ENCODE results near the gene ZBED2.

ZBED2 gene

GRCh38 chr3:111593666-111594065 lies 1.5 kb downstream of the ZBED2 start:
- Histone ChIP-seq H3K27me3 (replicated peaks; ENCODE audit: control insufficient read depth, insufficient read depth, low read length) (no peaks in the 10 kb centered on the region), H3K4me3 (replicated peaks; ENCODE audit: low read depth, low read length) (no peak overlapping the region), H3K36me3 (ENCODE audit: control insufficient read depth, insufficient read depth, low read length) (no peaks in the 10 kb centered on the region)
- TF ChIP-seq CTCF (IDR thresholded peaks at IDR 0.05; ENCODE audit: insufficient read depth, low read length, poor library complexity, severe bottlenecking), result no peak
- DNase-seq (ENCODE audit: extremely low read depth, insufficient read length), result no peak

- no peaks in the 10 kb centered on the region for H3K36me3 ChIP-seq (ENCODE audit: control insufficient read depth, insufficient read depth, low read length)
- H3K4me3 ChIP-seq (replicated peaks; ENCODE audit: low read depth, low read length), result no peak overlapping the region
- TF ChIP-seq CTCF (IDR thresholded peaks at IDR 0.05; ENCODE audit: insufficient read depth, low read length, poor library complexity, severe bottlenecking), result no peak
- H3K27me3 ChIP-seq (replicated peaks; ENCODE audit: control insufficient read depth, insufficient read depth, low read length), result no peaks in the 10 kb centered on the region
- no peak for DNase-seq (ENCODE audit: extremely low read depth, insufficient read length)
These were observed 2.2 kb downstream of the ZBED2 start for GRCh38 chr3:111592936-111593335.

DNA sequence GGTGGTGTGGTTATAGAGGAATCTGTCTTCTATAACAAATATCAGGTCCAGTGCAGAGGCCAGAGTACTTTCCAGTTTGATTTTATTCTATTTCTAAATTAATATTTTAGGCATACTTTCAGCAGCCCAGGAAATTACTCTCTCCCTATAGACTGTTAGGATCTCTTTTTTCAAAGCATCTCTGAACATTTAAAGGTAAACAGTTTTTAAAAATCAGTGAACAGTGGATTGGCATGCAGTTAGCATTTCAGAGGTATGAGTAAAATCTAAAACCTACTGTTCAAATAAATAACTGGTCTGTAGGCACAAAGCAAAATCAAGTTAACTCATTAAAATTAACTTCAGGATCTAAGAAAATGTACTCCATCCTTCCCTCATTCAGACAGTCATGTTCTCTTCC lies 3.0 kb downstream of the ZBED2 start:
- Histone ChIP-seq H3K27me3 (replicated peaks; ENCODE audit: control insufficient read depth, insufficient read depth, low read length) (no peaks in the 10 kb centered on the region), H3K4me3 (replicated peaks; ENCODE audit: low read depth, low read length) (no peak overlapping the region)
- no peak for TF ChIP-seq CTCF (IDR thresholded peaks at IDR 0.05; ENCODE audit: insufficient read depth, low read length, poor library complexity, severe bottlenecking)

GRCh38 chr3:111591555-111591954 lies 3.6 kb downstream of the ZBED2 start:
- no peak for TF ChIP-seq CTCF (IDR thresholded peaks at IDR 0.05; ENCODE audit: insufficient read depth, low read length, poor library complexity, severe bottlenecking)
- H3K27me3 ChIP-seq (replicated peaks; ENCODE audit: control insufficient read depth, insufficient read depth, low read length), result no peaks in the 10 kb centered on the region
- no peaks in the 10 kb centered on the region for H3K36me3 ChIP-seq (ENCODE audit: control insufficient read depth, insufficient read depth, low read length)
- DNase-seq (ENCODE audit: extremely low read depth, insufficient read length), result no peak
- no peak overlapping the region for H3K4me3 ChIP-seq (replicated peaks; ENCODE audit: low read depth, low read length)

More for the DNA sequence above, 3.0 kb downstream of the ZBED2 start:
- DNase-seq (ENCODE audit: extremely low read depth, insufficient read length), result no peak
- no peaks in the 10 kb centered on the region for H3K36me3 ChIP-seq (ENCODE audit: control insufficient read depth, insufficient read depth, low read length)

GRCh38 chr3:111590143-111590491 lies 5.0 kb downstream of the ZBED2 start:
- H3K27me3 ChIP-seq (replicated peaks; ENCODE audit: control insufficient read depth, insufficient read depth, low read length), result no peaks in the 10 kb centered on the region
- H3K36me3 ChIP-seq (ENCODE audit: control insufficient read depth, insufficient read depth, low read length), result no peaks in the 10 kb centered on the region
- DNase-seq (ENCODE audit: extremely low read depth, insufficient read length), result no peak
- H3K4me3 ChIP-seq (replicated peaks; ENCODE audit: low read depth, low read length), result no peak overlapping the region
- no peak for TF ChIP-seq CTCF (IDR thresholded peaks at IDR 0.05; ENCODE audit: insufficient read depth, low read length, poor library complexity, severe bottlenecking)
